Measurements from ENCODE around the gene RIMS4.

DNA sequence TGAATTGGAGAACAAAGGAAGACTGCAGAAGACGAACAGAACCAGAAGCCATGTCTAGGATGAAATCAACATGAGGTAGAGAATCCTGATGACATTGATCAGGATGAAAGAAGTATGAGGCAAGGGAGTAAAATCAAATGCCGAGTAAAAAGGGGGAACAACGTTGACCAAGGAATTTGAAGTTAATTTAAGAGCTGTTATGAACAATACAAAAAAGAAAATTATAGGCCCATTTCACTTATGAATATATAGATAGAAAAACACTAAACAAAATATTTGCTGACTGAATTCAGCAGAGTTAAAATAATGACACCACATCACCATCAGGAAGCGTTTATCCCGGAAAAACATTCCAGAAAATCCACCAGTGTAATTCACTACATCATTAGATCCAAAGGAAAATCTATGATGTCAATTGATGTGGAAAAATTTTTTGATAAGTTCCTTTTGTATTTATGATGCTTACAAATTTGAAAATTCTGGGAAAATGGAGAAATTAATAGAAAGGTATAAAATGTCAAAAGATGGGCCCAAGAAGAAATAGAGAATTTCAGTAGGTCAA lies 103.2 kb downstream of the RIMS4 start:
- TF ChIP-seq CTCF (IDR thresholded peaks at IDR 0.05; ENCODE audit: low read depth, low read length, poor library complexity, severe bottlenecking) (no peak), EZH2phosphoT487 (IDR thresholded peaks at IDR 0.05; ENCODE audit: borderline replicate concordance, low read length) (no peak)

Data from DOHH2 (cell line).